Gastrocnemius medialis (tissue), 4 donors: ENCODE results near the gene TMEM132D.

Experiments used
- CTCF ChIP-seq, 5 experiments: fragments of 450-650 bp in 3 of 5; fragments of 200-600 bp in 2 of 5; sonication (generic) in 2 of 5; IDR thresholded peaks in 4 of 5; conservative IDR thresholded peaks in 1 of 5; 1 replicate in 4 of 5; 2 replicates in 1 of 5; pipeline ENCODE4 v1.5.1; 2016 to 2019; ENCODE audit warnings: antibody characterized with exemption in 5 of 5, mild to moderate bottlenecking in 3 of 5, moderate library complexity in 3 of 5
- POLR2A ChIP-seq, 2 donors: fragments of 450-650 bp; IDR thresholded peaks; one replicate each; pipeline ENCODE4 v1.6.1; 2017; ENCODE audit warnings: antibody characterized with exemption in 2 of 2, mild to moderate bottlenecking in 2 of 2, moderate library complexity in 2 of 2

GRCh38 chr12:129337413-129337812 is 566.4 kb downstream of the TMEM132D start:
- no peak for TF ChIP-seq CTCF (IDR thresholded peaks at IDR 0.05 in 4 of 5, conservative IDR thresholded peaks at IDR 0.05 in 1 of 5)
- TF ChIP-seq POLR2A (IDR thresholded peaks at IDR 0.05) = no peak
